Neural progenitor cell (in vitro differentiated cells): ENCODE data around the gene C1orf141. TPM values are rescaled to one million over a fixed set of nuclear protein-coding genes. Genes with fewer than 3 reads are reported as not detected.

ENCODE experiments used
- DNase-seq: peaks from one replicate; pipeline ENCODE4 v3.0.0-alpha.2; 2016; ENCODE audit warnings: low spot score
- H2AFZ ChIP-seq: fragments of 200-600 bp; sonication (generic); replicated peaks from 2 replicates; pipeline ENCODE4 v1.6.1; 2016; ENCODE audit warnings: antibody characterized with exemption
- H3F3A ChIP-seq: fragments of 200-600 bp; sonication (generic); 2 replicates; pipeline ENCODE4 v1.6.1; 2016; ENCODE audit warnings: antibody characterized with exemption, low read depth
- H3K27ac ChIP-seq: fragments of 200-600 bp; sonication (generic); 2 replicates; pipeline ENCODE4 v1.5.1; 2016; ENCODE audit warnings: mild to moderate bottlenecking
- H3K27me3 ChIP-seq: fragments of 200-600 bp; sonication (generic); 2 replicates; pipeline ENCODE4 v1.6.1; 2016; ENCODE audit warnings: mild to moderate bottlenecking, moderate library complexity
- H3K36me3 ChIP-seq: fragments of 200-600 bp; sonication (generic); 2 replicates; pipeline ENCODE4 v1.5.1; 2016
- H3K4me1 ChIP-seq: fragments of 200-600 bp; sonication (generic); 2 replicates; pipeline ENCODE4 v1.6.1; 2016; ENCODE audit warnings: mixed run types
- H3K4me2 ChIP-seq: fragments of 200-600 bp; sonication (generic); 2 replicates; pipeline ENCODE4 v1.6.1; 2016
- H3K4me3 ChIP-seq: fragments of 200-600 bp; sonication (generic); 2 replicates; pipeline ENCODE4 v1.5.1; 2016
- H3K79me2 ChIP-seq: fragments of 200-600 bp; sonication (generic); 2 replicates; pipeline ENCODE4 v1.6.1; 2016; ENCODE audit warnings: low read depth
- H3K9ac ChIP-seq: fragments of 200-600 bp; sonication (generic); 2 replicates; pipeline ENCODE4 v1.6.1; 2016
- H3K9me3 ChIP-seq: fragments of 200-600 bp; sonication (generic); 2 replicates; pipeline ENCODE4 v1.5.1; 2016; ENCODE audit warnings: low read depth
- H4K20me1 ChIP-seq: fragments of 200-600 bp; sonication (generic); 2 replicates; pipeline ENCODE4 v1.6.1; 2016; ENCODE audit warnings: low read depth
- H3K27ac Mint-ChIP-seq: 3 replicates; pipeline ENCODE4 v1.8.0; 2021; ENCODE audit warnings: mixed read lengths
- H3K27me3 Mint-ChIP-seq: 2 replicates; pipeline ENCODE4 v1.8.0; 2022; ENCODE audit warnings: low read depth, mild to moderate bottlenecking, inconsistent platforms, moderate library complexity, mixed read lengths; ENCODE audit not compliant: insufficient read depth
- H3K36me3 Mint-ChIP-seq: 3 replicates; pipeline ENCODE4 v1.8.0; 2021; ENCODE audit warnings: mixed read lengths
- H3K4me1 Mint-ChIP-seq: 3 replicates; pipeline ENCODE4 v1.8.0; 2021; ENCODE audit warnings: mixed read lengths
- H3K4me3 Mint-ChIP-seq: 3 replicates; pipeline ENCODE4 v1.8.0; 2021; ENCODE audit warnings: mild to moderate bottlenecking, moderate library complexity, mixed read lengths
- H3K9me3 Mint-ChIP-seq: 3 replicates; pipeline ENCODE4 v1.8.0; 2020; ENCODE audit warnings: mixed read lengths
- CTCF ChIP-seq: fragments of 200-600 bp; sonication (generic); IDR thresholded peaks from 2 replicates; pipeline ENCODE4 v1.5.1; 2017; ENCODE audit warnings: antibody characterized with exemption, mild to moderate bottlenecking
- EZH2 ChIP-seq: fragments of 200-600 bp; sonication (generic); IDR thresholded peaks from 2 replicates; pipeline ENCODE4 v1.6.1; 2017; ENCODE audit warnings: antibody characterized with exemption, mild to moderate bottlenecking, moderate library complexity
- EZH2phosphoT487 ChIP-seq: fragments of 200-600 bp; sonication (generic); IDR thresholded peaks from 2 replicates; pipeline ENCODE4 v1.6.1; 2017; ENCODE audit warnings: antibody characterized with exemption
- total RNA-seq: library from RNA; depleted of rRNA; stranded (reverse); fragments of >200 nt; gene quantifications from 2 replicates; pipeline ENCODE4 v1.2.3, GENCODE V29; 2015; ENCODE audit warnings: low replicate concordance

Gene C1orf141
- total RNA-seq, 1 donor from 2014 or later: not detected

- Histone ChIP-seq H3K27ac (no peak overlapping the region), H3K9me3 (no peaks in the 10 kb centered on the region), H3K4me3 (no peak overlapping the region), H3K9ac (no peak overlapping the region), H3K4me1 (peaks cover 12% of the 10 kb centered on the region), H2AFZ (no peak overlapping the region), H3K27me3 (no peaks in the 10 kb centered on the region), H3K4me2 (no peak overlapping the region), H3F3A (peaks cover 9% of the 10 kb centered on the region), H3K79me2 (no peaks in the 10 kb centered on the region), H3K36me3 (no peaks in the 10 kb centered on the region), H4K20me1 (no peaks in the 10 kb centered on the region)
- TF ChIP-seq EZH2 (no peak), CTCF (no peak), EZH2phosphoT487 (no peak)
- peaks cover 5% of the 10 kb centered on the region for H3K27me3 Mint-ChIP-seq
- H3K9me3 Mint-ChIP-seq: peaks cover 4% of the 10 kb centered on the region
- no peak overlapping the region for H3K27ac Mint-ChIP-seq
- no peaks in the 10 kb centered on the region for H3K36me3 Mint-ChIP-seq
- no peak overlapping the region for H3K4me3 Mint-ChIP-seq
- peaks cover 10% of the 10 kb centered on the region for H3K4me1 Mint-ChIP-seq
- no peak for DNase-seq
Observed at GRCh38 chr1:67094191-67094590, 40.6 kb downstream of the C1orf141 start.

- no peak overlapping the region for H3K4me2 ChIP-seq
- H3K79me2 ChIP-seq: no peaks in the 10 kb centered on the region
- H3K27ac ChIP-seq: no peak overlapping the region
- H3K9me3 Mint-ChIP-seq: peaks cover 7% of the 10 kb centered on the region
- H3K4me3 ChIP-seq: no peak overlapping the region
- H3K27ac Mint-ChIP-seq: no peak overlapping the region
- no peak overlapping the region for H3K4me3 Mint-ChIP-seq
- no peaks in the 10 kb centered on the region for H3K27me3 ChIP-seq
- no peak for TF ChIP-seq EZH2
- H2AFZ ChIP-seq: no peak overlapping the region
- H3K4me1 Mint-ChIP-seq: peaks cover 8% of the 10 kb centered on the region
- H3K36me3 Mint-ChIP-seq: no peaks in the 10 kb centered on the region
- no peaks in the 10 kb centered on the region for H3K36me3 ChIP-seq
- DNase-seq: no peak
- no peaks in the 10 kb centered on the region for H3K9me3 ChIP-seq
- H3K27me3 Mint-ChIP-seq: no peaks in the 10 kb centered on the region
- peaks cover 8% of the 10 kb centered on the region for H3K4me1 ChIP-seq
- no peaks in the 10 kb centered on the region for H3F3A ChIP-seq
- no peak overlapping the region for H3K9ac ChIP-seq
- no peaks in the 10 kb centered on the region for H4K20me1 ChIP-seq
Observed at GRCh38 chr1:67089685-67090208, 45.0 kb downstream of the C1orf141 start.

- peaks cover 8% of the 10 kb centered on the region for H3K4me1 ChIP-seq
- H3K36me3 ChIP-seq: no peaks in the 10 kb centered on the region
- H4K20me1 ChIP-seq: no peaks in the 10 kb centered on the region
- H3K4me2 ChIP-seq: no peak overlapping the region
- no peaks in the 10 kb centered on the region for H3K9me3 ChIP-seq
- no peak overlapping the region for H3K27ac Mint-ChIP-seq
- no peaks in the 10 kb centered on the region for H3K27me3 ChIP-seq
- H2AFZ ChIP-seq: no peak overlapping the region
- H3K27ac ChIP-seq: no peak overlapping the region
- no peak overlapping the region for H3K4me3 ChIP-seq
- H3K36me3 Mint-ChIP-seq: no peaks in the 10 kb centered on the region
- no peak for TF ChIP-seq EZH2phosphoT487
- TF ChIP-seq EZH2: no peak
- TF ChIP-seq CTCF: no peak
- no peak overlapping the region for H3K9ac ChIP-seq
- H3K79me2 ChIP-seq: no peaks in the 10 kb centered on the region
- H3K4me3 Mint-ChIP-seq: no peak overlapping the region
- H3K27me3 Mint-ChIP-seq: no peaks in the 10 kb centered on the region
- H3K4me1 Mint-ChIP-seq: peaks cover 9% of the 10 kb centered on the region
- no peak for DNase-seq
- H3F3A ChIP-seq: no peaks in the 10 kb centered on the region
- H3K9me3 Mint-ChIP-seq: peaks cover 7% of the 10 kb centered on the region
Observed at GRCh38 chr1:67088440-67088839, 46.3 kb downstream of the C1orf141 start.

- Histone ChIP-seq H3K9me3 (no peaks in the 10 kb centered on the region), H3K27me3 (no peaks in the 10 kb centered on the region), H3K36me3 (no peaks in the 10 kb centered on the region), H3K79me2 (no peaks in the 10 kb centered on the region), H3K4me2 (no peak overlapping the region), H4K20me1 (no peaks in the 10 kb centered on the region), H3K4me3 (no peak overlapping the region), H3K9ac (no peak overlapping the region), H3K27ac (no peak overlapping the region), H2AFZ (no peak overlapping the region), H3F3A (no peaks in the 10 kb centered on the region), H3K4me1 (peaks cover 8% of the 10 kb centered on the region)
- H3K4me3 Mint-ChIP-seq: no peak overlapping the region
- peaks cover 9% of the 10 kb centered on the region for H3K4me1 Mint-ChIP-seq
- H3K27ac Mint-ChIP-seq: no peak overlapping the region
- no peak for DNase-seq
- H3K9me3 Mint-ChIP-seq: peaks cover 7% of the 10 kb centered on the region
- H3K36me3 Mint-ChIP-seq: no peaks in the 10 kb centered on the region
- TF ChIP-seq CTCF: no peak
- TF ChIP-seq EZH2phosphoT487: no peak
- no peak for TF ChIP-seq EZH2
- no peaks in the 10 kb centered on the region for H3K27me3 Mint-ChIP-seq
Observed at GRCh38 chr1:67085326-67085725, 49.4 kb downstream of the C1orf141 start.
